HEK293T (cell line): ENCODE results near the gene AK1.

Experiments used
- CTCF ChIA-PET: fragments of 350-600 bp; formaldehyde crosslinking; extraction: SDS; loops from one replicate; lab custom pipeline; 2021; ENCODE audit warnings: antibody characterized with exemption, inconsistent platforms; lab: Yijun Ruan, JAX
- POLR2A ChIA-PET: fragments of 350-600 bp; formaldehyde crosslinking; extraction: SDS; loops from one replicate; lab custom pipeline; 2020; ENCODE audit warnings: antibody characterized with exemption, inconsistent platforms; lab: Yijun Ruan, JAX
- DNase-seq: peaks from one replicate; pipeline ENCODE4 v3.0.0; 2012; ENCODE audit warnings: mixed read lengths; ENCODE audit errors: extremely low spot score
- ARNT ChIP-seq: fragments of 450-650 bp; IDR thresholded peaks from 2 replicates; pipeline ENCODE4 v1.6.1; 2017; ENCODE audit warnings: mild to moderate bottlenecking
- BHLHE40 ChIP-seq: fragments of 450-650 bp; IDR thresholded peaks from 2 replicates; pipeline ENCODE4 v1.6.1; 2016; ENCODE audit warnings: mild to moderate bottlenecking, moderate library complexity, borderline replicate concordance
- CTBP1 ChIP-seq: fragments of 450-650 bp; IDR thresholded peaks from 2 replicates; pipeline ENCODE4 v1.6.1; 2016; ENCODE audit warnings: borderline replicate concordance
- ELF4 ChIP-seq: fragments of 450-650 bp; IDR thresholded peaks from 2 replicates; pipeline ENCODE4 v1.6.1; 2017; ENCODE audit warnings: antibody characterized with exemption
- FOXA1 ChIP-seq: fragments of 450-650 bp; IDR thresholded peaks from 2 replicates; pipeline ENCODE4 v1.6.1; 2016; ENCODE audit warnings: mild to moderate bottlenecking
- FOXK2 ChIP-seq: fragments of 450-650 bp; IDR thresholded peaks from 2 replicates; pipeline ENCODE4 v1.6.1; 2016; ENCODE audit warnings: mild to moderate bottlenecking
- FOXM1 ChIP-seq: fragments of 450-650 bp; IDR thresholded peaks from 2 replicates; pipeline ENCODE4 v1.6.1; 2017; ENCODE audit warnings: mild to moderate bottlenecking, borderline replicate concordance
- HDGF ChIP-seq: fragments of 450-650 bp; IDR thresholded peaks from 2 replicates; pipeline ENCODE4 v1.6.1; 2017; ENCODE audit warnings: antibody characterized with exemption, borderline replicate concordance
- L3MBTL2 ChIP-seq: fragments of 450-650 bp; conservative IDR thresholded peaks from 2 replicates; pipeline ENCODE4 v1.6.1; 2016; ENCODE audit warnings: mild to moderate bottlenecking
- LEF1 ChIP-seq: fragments of 450-650 bp; IDR thresholded peaks from 2 replicates; pipeline ENCODE4 v1.6.1; 2017; ENCODE audit warnings: mild to moderate bottlenecking, borderline replicate concordance
- NFRKB ChIP-seq: fragments of 450-650 bp; IDR thresholded peaks from 2 replicates; pipeline ENCODE4 v1.6.1; 2016; ENCODE audit warnings: mild to moderate bottlenecking, moderate library complexity
- SP1 ChIP-seq: fragments of 450-650 bp; IDR thresholded peaks from 2 replicates; pipeline ENCODE4 v1.6.1; 2017
- SUZ12 ChIP-seq: fragments of 450-650 bp; IDR thresholded peaks from 2 replicates; pipeline ENCODE4 v1.6.1; 2016; ENCODE audit warnings: mild to moderate bottlenecking
- TARDBP ChIP-seq: fragments of 450-650 bp; IDR thresholded peaks from 2 replicates; pipeline ENCODE4 v1.6.1; 2016
- ZNF384 ChIP-seq: fragments of 450-650 bp; IDR thresholded peaks from 2 replicates; pipeline ENCODE4 v1.6.1; 2016
- TF ChIP-seq, protein P1 (sequence below): fragments of 450-650 bp; IDR thresholded peaks from 2 replicates; pipeline ENCODE4 v1.6.1; 2016

Gene AK1

DNA sequence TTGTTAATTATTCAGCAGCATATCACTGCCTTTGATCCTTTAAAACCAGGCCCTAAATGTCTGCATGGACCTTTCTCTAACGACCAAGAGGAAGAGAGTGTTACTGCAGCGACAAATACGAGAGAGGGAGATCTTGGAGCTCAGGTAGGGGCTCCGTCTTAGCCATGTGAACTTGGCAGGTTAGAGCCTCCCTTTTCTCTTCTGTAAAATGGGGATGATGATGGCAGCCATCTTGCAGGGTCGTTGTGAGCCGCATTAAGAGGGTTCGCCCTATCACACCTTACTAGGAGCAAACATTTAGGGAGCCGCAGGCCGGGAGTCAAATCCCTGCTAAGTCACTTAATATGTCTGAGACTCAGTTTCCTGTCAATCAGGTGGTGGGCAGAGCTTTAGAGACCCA, 24.6 kb downstream of the AK1 start:
- TF ChIP-seq, protein P1, sequence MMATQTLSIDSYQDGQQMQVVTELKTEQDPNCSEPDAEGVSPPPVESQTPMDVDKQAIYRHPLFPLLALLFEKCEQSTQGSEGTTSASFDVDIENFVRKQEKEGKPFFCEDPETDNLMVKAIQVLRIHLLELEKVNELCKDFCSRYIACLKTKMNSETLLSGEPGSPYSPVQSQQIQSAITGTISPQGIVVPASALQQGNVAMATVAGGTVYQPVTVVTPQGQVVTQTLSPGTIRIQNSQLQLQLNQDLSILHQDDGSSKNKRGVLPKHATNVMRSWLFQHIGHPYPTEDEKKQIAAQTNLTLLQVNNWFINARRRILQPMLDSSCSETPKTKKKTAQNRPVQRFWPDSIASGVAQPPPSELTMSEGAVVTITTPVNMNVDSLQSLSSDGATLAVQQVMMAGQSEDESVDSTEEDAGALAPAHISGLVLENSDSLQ = no peak
- TF ChIP-seq BHLHE40 (no peak), SUZ12 (no peak), FOXM1 (no peak), NFRKB (no peak), LEF1 (no peak)
- no peak for DNase-seq
- ChIA-PET POLR2A (no interaction called here), CTCF (no interaction called here)

DNA sequence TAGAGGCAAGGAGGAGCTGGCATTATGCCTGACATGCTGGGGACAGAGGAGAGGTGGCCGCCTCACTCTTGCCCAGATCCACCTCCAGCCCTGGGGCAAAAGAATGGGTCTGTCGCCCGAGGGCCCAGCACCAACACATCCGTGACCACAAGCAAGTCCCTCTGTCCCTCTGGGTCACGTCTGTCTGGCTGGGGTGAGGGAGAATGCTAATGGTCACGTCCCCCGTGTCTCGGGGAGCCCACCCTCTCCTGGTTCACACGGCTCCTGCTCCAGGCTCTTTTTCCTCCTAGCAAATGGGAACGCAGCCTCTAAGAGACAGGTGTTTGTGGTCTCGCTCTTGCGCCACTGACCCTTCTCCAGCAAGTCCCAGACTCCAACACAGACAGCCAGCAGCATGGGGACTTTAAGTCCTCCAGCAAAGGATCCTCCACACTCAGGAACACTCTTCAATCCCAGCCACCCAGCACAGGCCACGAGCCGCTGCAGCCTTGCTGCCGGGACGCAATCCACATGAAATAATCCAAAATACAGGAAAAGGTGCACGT, 27.1 kb downstream of the AK1 start:
- POLR2A ChIA-PET = no interaction called here
- CTCF ChIA-PET = interaction anchor here (1.1 kb wide), 1 partner anchor 19 kb away, joined by 5 read pairs; no protein-coding TSS in a partner anchor
- TF ChIP-seq ELF4 (no peak), FOXA1 (no peak), FOXK2 (no peak), ARNT (no peak), ZNF384 (no peak), L3MBTL2 (no peak)
- TF ChIP-seq, protein P1 = no peak
- DNase-seq = no peak

DNA sequence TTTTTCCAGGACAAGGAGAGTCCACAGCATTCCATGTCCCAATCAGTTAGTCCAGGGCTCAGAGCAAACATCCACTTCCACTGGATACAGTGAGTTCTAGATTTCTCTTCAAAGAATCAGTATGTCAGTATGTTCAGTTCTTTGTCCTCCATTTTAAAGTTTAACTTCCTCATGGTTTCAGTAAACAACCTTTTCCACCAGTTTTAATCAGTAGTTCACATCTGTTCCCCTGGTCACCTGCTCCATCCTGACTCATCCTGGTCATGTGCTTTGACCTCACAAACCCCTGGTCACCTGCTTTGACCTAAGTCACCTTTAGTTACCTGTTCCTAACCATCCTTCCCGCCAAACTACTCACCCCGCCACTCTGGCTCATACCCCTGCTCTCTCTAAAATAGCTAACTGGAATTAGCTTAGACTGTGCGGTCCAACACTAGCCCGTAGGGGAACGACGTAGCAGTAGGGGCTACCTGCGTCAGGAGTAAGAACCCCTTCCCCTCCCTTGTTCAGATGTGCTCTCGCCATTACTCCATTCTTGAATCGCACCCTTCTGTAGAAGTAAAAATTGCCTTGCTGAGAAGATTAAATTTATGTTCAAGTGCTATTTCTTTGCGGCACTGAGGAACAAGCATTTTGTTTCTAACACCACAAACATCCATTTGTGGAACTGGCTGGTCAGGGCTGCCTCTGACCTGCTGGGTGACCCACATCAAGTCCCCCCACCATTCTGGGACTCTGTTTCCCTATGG, 28.5 kb downstream of the AK1 start:
- DNase-seq = no peak
- ChIA-PET POLR2A (no interaction called here), CTCF (no interaction called here)
- TF ChIP-seq, protein P1 = no peak
- TF ChIP-seq FOXA1 (no peak), ELF4 (no peak), HDGF (no peak), BHLHE40 (no peak), TARDBP (no peak), SP1 (no peak), LEF1 (no peak), FOXK2 (no peak), NFRKB (no peak), ARNT (no peak), L3MBTL2 (no peak), FOXM1 (no peak), CTBP1 (no peak), SUZ12 (no peak), ZNF384 (no peak)

DNA sequence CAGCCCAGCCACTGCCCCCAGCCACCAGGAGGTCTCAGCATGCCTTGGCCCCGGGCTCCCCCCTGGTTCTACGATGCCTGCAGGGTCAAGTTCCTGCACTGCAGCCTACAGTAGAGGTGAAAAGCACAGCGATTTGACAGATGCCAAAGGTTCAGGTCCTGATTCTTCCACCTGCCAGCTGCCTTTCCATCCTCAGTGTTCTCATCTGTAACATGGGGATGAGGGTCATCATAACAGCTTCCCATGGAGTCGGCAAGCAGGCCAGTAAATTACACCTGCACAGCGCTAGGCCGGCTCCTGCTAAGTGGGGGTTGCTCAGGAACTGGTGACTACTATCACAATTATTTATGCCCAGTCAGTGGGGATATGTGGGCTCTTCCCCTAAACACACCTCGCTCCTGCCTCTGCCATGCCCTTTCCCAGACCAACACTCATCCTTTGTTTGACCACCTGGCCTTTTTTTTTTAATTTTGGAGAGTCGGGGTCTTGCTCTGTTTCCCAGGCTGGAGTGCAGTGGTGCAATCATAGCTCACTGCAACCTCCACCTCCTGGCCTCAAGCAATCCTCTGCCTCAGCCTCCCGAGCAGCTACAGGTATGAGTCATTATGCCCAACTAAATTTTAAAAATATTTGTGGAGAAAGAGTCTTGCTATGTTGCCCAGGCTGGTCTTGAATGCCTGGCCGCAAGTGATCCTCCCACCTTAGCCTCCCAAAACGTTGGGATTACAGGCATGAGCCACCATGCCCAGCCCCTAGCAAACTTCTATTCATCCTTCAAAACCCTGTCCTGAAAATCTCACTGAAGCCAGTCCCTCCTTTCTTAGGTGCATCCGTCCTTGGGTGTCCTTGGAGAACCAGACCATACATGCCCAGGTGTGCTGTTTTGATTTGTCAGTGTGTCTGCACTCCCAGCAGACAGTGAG, 29.4 kb downstream of the AK1 start:
- ChIA-PET CTCF (no interaction called here), POLR2A (no interaction called here)
- no peak for DNase-seq
- TF ChIP-seq L3MBTL2 (no peak), SP1 (no peak), NFRKB (no peak), CTBP1 (no peak), ZNF384 (no peak), FOXK2 (no peak), BHLHE40 (no peak), FOXA1 (no peak), LEF1 (no peak), ELF4 (no peak), FOXM1 (no peak), ARNT (no peak), HDGF (no peak), TARDBP (no peak)
- TF ChIP-seq, protein P1 = no peak

DNA sequence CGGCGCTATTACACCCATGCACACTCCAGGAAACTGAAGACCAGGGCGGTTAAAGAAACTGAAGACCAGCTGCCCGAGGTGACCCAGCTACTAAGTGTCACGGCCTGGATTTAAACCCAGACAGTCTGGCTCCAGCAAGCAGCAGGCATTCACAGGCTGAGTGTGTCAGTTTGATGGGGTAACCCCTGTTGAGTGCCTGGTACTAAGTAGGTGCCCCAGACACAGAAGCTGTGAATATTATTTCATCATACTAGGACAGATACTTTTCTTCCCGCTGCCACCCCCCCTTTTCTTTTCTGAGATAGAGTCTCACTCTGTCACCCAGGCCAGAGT, 30.3 kb downstream of the AK1 start:
- TF ChIP-seq L3MBTL2 (no peak), ZNF384 (no peak), TARDBP (no peak), NFRKB (no peak), FOXM1 (no peak), ARNT (no peak), SP1 (no peak), HDGF (no peak), SUZ12 (no peak)
- TF ChIP-seq, protein P1 = no peak
- POLR2A ChIA-PET = no interaction called here
- DNase-seq = no peak
- CTCF ChIA-PET = no interaction called here
